SHP77 (cell line): Measurements from ENCODE around the gene HIRIP3.
"Not testable (repeated sequence)": the region's sequence is repeated elsewhere in the genome, so short reads cannot be mapped to it uniquely, and the experiment has no call there.

Experiments
- DNase-seq, 2 experiments: peaks; one replicate each; lab custom pipeline; 2025; lab: John Stamatoyannopoulos, UW

Gene HIRIP3

GRCh38 chr16:30016555-30017276 lies 21.3 kb upstream of the HIRIP3 start:
- DNase-seq, result no peak

- not testable (repeated sequence) for DNase-seq
Observed at GRCh38 chr16:30015450-30015849, 20.0 kb upstream of the HIRIP3 start.

GRCh38 chr16:30012598-30012997 lies 17.2 kb upstream of the HIRIP3 start:
- DNase-seq, result not testable (repeated sequence)

DNA sequence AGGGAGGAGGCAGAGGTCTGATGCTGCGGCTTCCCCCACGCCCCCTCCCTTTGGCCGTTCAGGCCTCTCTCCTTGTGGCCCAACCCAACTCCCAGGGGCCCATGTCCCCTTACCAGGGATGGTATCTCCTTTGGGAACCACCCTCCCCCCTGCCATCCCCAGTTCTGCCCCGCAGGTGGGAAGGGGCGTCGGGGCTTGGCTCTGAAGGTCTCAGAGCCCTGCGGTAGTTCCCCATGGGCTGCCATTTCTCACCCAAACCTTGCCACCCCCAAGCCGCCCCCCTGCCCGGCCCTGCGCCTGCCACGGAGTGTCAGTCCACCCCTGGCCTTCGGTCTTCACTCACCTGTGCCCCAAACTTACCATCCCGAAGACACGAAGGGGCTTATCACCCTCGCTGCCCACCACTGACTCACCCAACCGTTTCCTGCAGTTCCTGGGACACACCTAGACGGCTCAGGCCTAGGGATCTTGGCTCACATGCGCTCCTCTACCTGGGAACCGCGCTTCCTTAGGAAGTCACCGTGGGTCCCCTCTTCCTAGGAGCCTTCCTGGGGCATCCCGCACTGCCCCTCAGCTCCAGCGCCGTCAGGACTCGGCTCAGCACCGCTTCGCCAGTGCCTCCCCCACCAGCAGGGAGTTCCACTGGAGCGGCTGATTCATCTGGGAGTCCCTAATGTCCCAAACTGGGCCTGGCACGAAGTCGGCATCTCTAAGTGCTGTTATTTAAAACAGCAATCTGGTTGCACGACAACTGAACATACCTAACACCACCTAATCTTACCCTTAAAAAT lies 16.5 kb upstream of the HIRIP3 start:
- DNase-seq, result no peak

DNA sequence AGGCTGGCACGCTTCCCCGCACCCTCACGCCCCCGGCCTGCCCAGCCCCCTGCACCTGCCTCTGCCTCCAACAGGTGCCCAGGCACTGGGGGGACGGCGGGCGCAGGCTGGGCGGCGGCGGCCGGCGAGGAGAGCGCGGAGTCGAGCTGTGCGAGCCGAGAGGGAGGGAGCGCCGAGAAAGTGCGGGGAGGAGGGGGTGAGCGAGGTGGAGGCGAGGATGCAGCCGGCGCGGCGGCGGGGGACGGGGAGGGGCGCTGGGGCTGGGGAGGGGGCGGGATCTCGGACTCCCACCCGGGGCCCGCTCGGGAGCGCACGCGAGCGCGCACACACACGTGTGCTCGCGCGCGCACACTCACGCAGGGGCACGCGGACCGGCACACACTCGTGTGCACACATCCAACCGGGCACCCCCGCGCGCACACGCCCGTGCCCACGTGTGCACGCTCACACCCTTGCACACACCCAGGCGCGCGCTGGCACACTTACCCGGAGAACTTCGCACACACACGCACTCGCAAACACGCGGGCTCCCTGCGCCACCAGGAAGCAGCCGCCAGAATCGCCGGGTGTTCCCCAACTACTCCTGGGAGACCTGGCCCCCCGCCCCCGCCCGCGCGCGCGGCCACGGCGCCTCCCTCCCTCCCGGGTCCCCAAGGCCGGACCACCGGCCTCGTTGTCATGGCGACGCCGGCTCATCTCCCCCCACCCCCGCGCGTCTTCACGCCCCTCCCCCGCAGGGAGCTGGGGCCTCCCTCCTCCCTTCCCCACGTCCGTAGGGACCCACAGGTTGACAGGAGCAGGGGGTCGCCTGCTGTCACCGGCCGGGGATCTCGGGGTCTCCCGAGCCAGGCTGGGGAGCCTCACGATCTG lies 15.7 kb upstream of the HIRIP3 start, which contains the start of gene DOC2A:
Gene DOC2A (minus strand): TSS at position 184 of the 870 bp plus-strand sequence. CDS start 805 bp downstream, outside the sequence.
- peak; percentile 30 to 38 for DNase-seq

DNA sequence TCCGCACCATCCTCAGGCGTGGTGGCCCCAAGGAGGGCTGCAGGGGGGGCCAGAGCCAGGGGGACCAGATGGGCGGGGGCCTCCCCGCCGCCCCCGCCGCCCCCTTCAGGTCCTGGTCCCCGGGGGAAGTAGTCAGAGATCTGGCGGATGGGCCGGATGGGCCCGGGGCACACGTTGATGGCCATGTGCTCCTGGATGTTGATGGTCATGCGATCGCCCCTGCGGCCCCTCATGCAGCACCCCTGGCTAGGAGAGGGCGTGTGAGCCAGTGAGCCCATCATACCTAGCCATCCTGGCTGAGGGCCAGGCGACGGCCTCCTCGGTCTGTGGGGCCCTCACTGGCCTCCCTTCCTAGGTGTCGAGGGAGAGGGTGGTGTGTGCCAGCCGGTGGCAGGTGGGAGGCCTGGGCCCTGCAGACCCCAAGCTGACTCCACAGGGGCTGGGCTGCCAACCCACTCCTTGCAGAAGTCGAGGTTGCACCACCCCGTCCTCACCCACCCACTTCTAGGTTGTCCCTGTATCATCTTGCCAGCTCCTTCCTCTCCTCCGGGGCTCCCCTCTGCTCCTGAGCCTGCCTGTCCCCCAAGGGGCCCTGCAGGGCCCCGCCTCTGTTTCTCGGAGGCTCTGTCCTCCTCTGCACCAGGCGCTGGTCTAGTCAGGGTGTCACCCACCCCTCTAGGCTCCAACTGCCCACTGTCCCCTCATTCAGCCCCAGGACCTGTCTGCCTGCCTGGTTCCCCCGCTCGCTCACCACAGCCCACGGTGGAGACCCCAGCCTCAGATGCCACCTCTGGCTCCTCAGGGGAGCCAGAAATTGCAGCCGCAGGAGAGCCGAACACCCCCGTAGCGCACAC lies 14.8 kb upstream of the HIRIP3 start:
- no peak for DNase-seq

DNA sequence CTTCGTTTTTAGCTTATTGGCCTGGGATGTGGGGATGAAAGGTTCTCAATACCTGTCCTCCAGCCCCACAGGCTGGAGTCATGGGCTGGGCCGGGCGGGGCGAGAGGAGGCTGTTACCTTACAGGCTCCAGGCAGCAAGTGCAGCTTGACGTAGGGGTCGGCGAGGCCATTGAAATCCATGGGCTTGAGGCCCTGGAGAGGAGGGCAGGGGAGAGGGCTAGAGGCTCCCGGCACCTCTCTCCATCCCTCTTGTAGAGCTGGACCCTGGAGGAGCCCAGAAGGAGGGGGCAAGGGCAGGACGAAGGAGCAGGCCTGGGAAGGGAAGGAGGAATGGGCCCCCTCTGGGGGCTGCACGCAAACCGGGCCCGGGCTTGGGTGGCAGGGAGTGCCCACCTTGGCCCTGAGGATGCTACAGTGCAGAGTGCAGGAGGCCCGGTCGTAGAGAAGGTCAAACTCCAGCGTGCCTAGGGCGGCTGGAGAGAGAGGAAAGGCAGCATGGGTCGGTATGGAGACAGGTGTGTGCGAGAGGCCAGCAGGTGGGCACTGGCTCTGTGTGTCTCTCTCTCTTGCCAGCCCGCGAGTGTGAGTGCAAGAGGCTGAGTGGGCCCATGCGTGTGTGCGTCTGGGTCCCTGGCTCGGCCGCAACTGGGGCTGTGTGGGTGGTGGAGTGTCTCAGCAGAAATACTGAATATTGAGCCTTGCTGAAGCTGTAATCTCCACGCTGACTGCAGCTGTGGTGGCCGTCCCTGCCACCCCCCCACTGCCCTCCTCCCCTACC lies 13.9 kb upstream of the HIRIP3 start:
- peak in 1 of 2 experiments; percentile 24 for DNase-seq

DNA sequence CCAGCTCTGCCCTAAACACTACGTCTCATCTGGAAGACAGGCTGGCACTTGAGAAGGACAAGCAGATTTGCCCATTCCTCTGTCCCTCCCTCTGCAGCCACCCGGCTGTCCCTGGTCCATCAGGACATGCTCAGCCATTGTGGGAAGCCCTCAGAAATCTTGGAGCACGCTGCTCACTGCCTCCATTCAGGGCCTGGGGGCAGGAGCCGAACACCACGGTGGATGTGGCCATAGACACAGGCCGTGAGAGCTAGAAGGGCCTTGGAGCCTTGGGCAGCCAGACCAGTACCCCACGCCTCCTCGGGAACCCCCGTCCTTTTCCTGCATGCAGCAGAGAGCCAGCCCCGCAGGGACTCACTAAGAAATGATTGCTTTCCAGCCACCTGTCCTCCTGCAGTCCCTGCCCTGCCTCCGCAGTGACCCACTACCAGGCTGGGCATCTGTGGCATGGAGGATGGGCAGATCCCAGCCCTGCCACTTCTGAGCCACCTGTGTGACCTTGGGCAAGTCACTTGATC lies 12.0 kb upstream of the HIRIP3 start:
- no peak for DNase-seq

- no peak for DNase-seq
Observed at GRCh38 chr16:30006659-30007377, 11.4 kb upstream of the HIRIP3 start.

- no peak for DNase-seq
Observed at GRCh38 chr16:30006095-30006473, 10.7 kb upstream of the HIRIP3 start.

DNA sequence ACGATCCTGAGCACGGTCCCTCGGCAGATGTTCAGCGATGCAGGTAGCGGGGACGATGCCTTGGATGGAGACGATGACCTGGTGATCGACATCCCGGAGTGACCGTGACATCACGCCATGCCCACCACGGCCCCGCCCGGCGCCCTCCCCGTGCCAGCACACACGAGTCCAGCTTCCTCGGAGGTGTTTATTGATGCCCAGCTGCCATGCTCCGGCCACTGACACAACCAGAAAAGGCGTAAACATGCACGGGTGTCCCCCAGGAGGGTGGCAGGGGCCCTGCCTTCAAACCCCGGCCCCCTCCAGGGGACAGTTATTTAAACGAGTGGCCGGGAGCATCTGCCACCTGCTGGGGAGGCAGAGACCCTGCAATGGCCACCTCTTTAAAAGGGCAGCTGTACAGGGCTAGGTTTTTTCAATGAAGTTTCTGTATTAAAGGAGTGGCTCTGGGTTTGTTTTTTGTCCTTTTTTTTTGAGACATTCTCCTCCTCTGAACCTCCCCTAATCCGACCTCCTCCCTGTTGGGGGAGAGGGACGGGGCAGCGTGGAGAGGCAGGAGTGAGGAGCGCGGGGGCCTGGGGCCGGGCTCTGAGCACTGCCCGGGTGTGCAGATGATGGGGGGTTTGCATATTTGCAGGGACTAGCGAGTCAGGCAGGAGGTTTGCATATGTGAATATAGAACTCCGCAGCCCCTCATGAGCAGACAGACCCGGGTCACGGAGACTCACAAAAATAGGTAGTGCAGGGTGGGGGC lies 10.1 kb upstream of the HIRIP3 start:
- peak; percentile 52 to 77 for DNase-seq

DNA sequence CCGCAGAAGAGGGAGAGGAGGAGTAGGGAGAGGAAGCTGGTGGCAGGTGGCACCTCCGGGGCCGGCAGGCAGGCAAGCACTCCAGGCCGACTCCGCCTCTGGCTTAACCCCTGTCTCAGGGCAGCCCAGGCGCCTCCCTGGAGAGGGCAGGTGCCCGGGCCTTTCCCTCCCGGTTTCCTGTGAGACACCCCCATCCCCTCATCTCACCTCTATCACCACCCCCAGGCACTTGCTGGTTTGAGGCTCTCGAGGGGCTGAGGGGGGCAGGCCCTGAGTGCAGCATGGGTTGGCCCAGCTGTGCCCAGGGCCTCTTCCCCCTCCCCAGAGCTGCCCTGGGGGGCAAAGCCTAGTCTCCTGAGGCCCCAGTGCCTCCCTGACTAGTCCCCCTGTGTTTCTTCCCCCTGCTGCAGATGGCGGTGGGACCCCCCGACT lies 9.4 kb upstream of the HIRIP3 start:
- DNase-seq, result peak; percentile 42 to 76

- DNase-seq, result peak; percentile 42 to 76
Observed at GRCh38 chr16:30004424-30004776, 9.0 kb upstream of the HIRIP3 start.

GRCh38 chr16:30003670-30004423 lies 8.4 kb upstream of the HIRIP3 start:
- DNase-seq, result no peak

GRCh38 chr16:30002614-30003346 lies 7.4 kb upstream of the HIRIP3 start:
- no peak for DNase-seq

GRCh38 chr16:30000735-30001631 lies 5.6 kb upstream of the HIRIP3 start:
- no peak for DNase-seq
